Right lobe of liver (tissue), 6 donors: ENCODE measurements around the gene UGP2. TPM values are rescaled to one million over a fixed set of nuclear protein-coding genes. Genes with fewer than 3 reads are reported as not detected.
"Not testable (repeated sequence)": the region's sequence is repeated elsewhere in the genome, so short reads cannot be mapped to it uniquely, and the experiment has no call there.

Source experiments
- ATAC-seq, 4 donors: fragments of 200-7000 bp; cut with Tn5 transposase; one replicate each; pipeline ENCODE4 v1.9.1; 2020; ENCODE audit warnings: mild to moderate bottlenecking in 4 of 4, moderate library complexity in 4 of 4
- DNase-seq, 3 donors: peaks; one replicate each; pipeline ENCODE4 v3.0.0-alpha.2; 2020
- H3K27ac ChIP-seq, 3 donors: fragments of 200-600 bp; one replicate each; pipeline ENCODE4 v1.8.0; 2022
- H3K27me3 ChIP-seq, 2 donors: fragments of 200-600 bp; one replicate each; pipeline ENCODE4 v1.8.0; 2022
- H3K36me3 ChIP-seq, 4 donors: fragments of 200-600 bp; sonication (generic) in 1 of 4; one replicate each; pipeline versions ENCODE4 v1.5.1 to v1.8.0; 2017 to 2022; ENCODE audit warnings: control low read depth in 1 of 4
- H3K4me1 ChIP-seq, 4 donors: fragments of 200-600 bp; sonication (generic) in 1 of 4; one replicate each; pipeline versions ENCODE4 v1.5.1 to v1.8.0; 2017 to 2022; ENCODE audit warnings: control low read depth in 1 of 4
- H3K4me3 ChIP-seq, 3 donors: fragments of 200-600 bp; one replicate each; pipeline ENCODE4 v1.8.0; 2022
- H3K9me3 ChIP-seq, 4 donors: fragments of 200-600 bp; sonication (generic) in 1 of 4; one replicate each; pipeline versions ENCODE4 v1.5.1 to v1.8.0; 2017 to 2022; ENCODE audit warnings: control low read depth in 1 of 4
- POLR2A ChIP-seq: fragments of 450-650 bp; IDR thresholded peaks from one replicate; pipeline ENCODE4 v1.6.1; 2017; ENCODE audit warnings: antibody characterized with exemption, mild to moderate bottlenecking
- WGBS: methylation state at CpG from one replicate; pipeline ENCODE4 v1.1.6; 2018; ENCODE audit warnings: low coverage, low lambda C conversion rate; ENCODE audit not compliant: insufficient coverage; ENCODE audit errors: missing lambda C conversion rate; 5-methylcytosine and 5-hydroxymethylcytosine counted together
- intact Hi-C, 2 donors: fragments of 100-400 bp; cut with DNase I; formaldehyde crosslinking; loops; one replicate each; pipeline versions ENCODE4 v1.11.2 to v1.14.1; 2022
- small RNA-seq, 2 experiments: library from RNA; depleted of rRNA; stranded (forward); fragments of <200 nt; gene quantifications; one replicate each; pipeline ENCODE3, GENCODE V24; 2016
- total RNA-seq, 6 experiments: library from RNA; depleted of rRNA in 2 of 6; stranded (reverse); fragments of >200 nt in 2 of 6; fragmentation: NEBNext Ultra II Directional in 3 of 6; extraction: Animal tissue kit (Norgen Biotek cat#: 25700) in 3 of 6; gene quantifications; one replicate each; pipeline versions ENCODE4 v1.1.0 to v1.2.4, GENCODE V29; 2016 to 2023
- TF ChIP-seq, protein P1 (sequence below), 4 donors: fragments of 200-600 bp in 3 of 4; fragments of 450-650 bp in 1 of 4; IDR thresholded peaks; one replicate each; pipeline versions ENCODE4 v1.5.1 to v1.8.0; 2016 to 2022; ENCODE audit warnings: antibody characterized with exemption in 4 of 4, mild to moderate bottlenecking in 2 of 4
- donor health status: DM: no; HTN: yes; CAD: no.
- donor health status: DM: no; HTN: no; CAD: no.
- donor health status: DM: no; HTN: no; CAD: no.
- donor health status: DM: no; HTN: yes; CAD: no.
- donor health status: DM: no; HTN: yes; CAD: no.

Gene UGP2
- total RNA-seq, 6 experiments from 2014 or later, result 276 to 691 (median 425) TPM

DNA sequence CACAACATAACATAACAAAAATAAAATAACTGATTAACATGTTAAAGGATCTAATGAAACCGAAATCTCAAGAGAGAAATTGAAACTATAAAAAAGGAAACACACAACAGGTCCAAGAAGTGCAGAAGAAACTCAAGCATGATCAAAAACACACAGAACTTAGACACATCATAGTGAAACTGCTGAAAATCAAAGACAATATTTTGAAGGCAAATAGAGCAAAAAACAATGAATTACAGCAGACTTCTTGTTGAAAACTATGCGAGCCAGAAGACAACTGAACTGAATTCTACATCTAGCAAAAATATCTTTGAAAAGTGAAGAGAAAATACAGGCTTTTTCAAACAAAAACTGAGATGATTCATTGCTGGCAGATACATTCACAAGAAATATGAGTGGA is 61.3 kb downstream of the UGP2 start:
- 100% methylated on average over 2 of the region's 2 CpGs for WGBS
- Histone ChIP-seq H3K27ac (no peak overlapping the region), H3K4me1 (no peaks in the 10 kb centered on the region), H3K36me3 (peaks cover 0 to 15% (median 10%) of the 10 kb centered on the region in 4 donors), H3K9me3 (no peaks in the 10 kb centered on the region), H3K4me3 (no peak overlapping the region), H3K27me3 (no peaks in the 10 kb centered on the region)
- no peak for ATAC-seq
- intact Hi-C loops, result no loop called here
- TF ChIP-seq, protein P1, sequence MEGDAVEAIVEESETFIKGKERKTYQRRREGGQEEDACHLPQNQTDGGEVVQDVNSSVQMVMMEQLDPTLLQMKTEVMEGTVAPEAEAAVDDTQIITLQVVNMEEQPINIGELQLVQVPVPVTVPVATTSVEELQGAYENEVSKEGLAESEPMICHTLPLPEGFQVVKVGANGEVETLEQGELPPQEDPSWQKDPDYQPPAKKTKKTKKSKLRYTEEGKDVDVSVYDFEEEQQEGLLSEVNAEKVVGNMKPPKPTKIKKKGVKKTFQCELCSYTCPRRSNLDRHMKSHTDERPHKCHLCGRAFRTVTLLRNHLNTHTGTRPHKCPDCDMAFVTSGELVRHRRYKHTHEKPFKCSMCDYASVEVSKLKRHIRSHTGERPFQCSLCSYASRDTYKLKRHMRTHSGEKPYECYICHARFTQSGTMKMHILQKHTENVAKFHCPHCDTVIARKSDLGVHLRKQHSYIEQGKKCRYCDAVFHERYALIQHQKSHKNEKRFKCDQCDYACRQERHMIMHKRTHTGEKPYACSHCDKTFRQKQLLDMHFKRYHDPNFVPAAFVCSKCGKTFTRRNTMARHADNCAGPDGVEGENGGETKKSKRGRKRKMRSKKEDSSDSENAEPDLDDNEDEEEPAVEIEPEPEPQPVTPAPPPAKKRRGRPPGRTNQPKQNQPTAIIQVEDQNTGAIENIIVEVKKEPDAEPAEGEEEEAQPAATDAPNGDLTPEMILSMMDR (IDR thresholded peaks at IDR 0.05), result no peak
- TF ChIP-seq POLR2A, result no peak
- no peak for DNase-seq

DNA sequence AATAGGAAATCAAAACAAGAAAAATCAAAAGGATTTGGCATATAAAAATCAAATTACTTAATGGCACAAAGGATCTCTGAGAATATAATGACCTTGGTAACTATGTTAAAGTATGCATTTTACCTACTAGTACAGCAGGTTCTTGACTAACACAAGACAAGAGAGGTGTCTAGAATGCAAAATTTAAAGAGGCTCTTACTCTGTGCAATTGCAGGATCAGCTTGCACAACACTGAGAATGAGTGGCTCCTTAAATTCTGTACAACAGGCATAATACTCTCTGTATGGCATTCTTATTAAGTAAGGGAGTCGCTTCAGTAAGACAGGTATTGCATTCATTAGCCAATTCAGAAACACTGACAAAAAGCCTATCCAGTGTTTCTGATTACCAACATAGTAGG is 72.6 kb downstream of the UGP2 start:
- Histone ChIP-seq H3K36me3 (peaks cover 0 to 39% (median 19%) of the 10 kb centered on the region in 4 donors), H3K4me1 (no peaks in the 10 kb centered on the region), H3K9me3 (no peaks in the 10 kb centered on the region), H3K4me3 (no peak overlapping the region), H3K27ac (no peak overlapping the region), H3K27me3 (no peaks in the 10 kb centered on the region)
- DNase-seq (no peak), ATAC-seq (no peak)
- 100% methylated on average over 1 of the region's 1 CpG for WGBS
- TF ChIP-seq, protein P1 (IDR thresholded peaks at IDR 0.05), result no peak
- TF ChIP-seq POLR2A, result no peak
- intact Hi-C loops, result no loop called here

- H3K27ac ChIP-seq, result no peak overlapping the region
- 100% methylated on average over 1 of the region's 7 CpGs for WGBS
- H3K9me3 ChIP-seq, result no peaks in the 10 kb centered on the region
- intact Hi-C loops, result no loop called here
- no peaks in the 10 kb centered on the region for H3K4me1 ChIP-seq
- DNase-seq (no peak), ATAC-seq (no peak)
- no peak for TF ChIP-seq POLR2A
- TF ChIP-seq, protein P1 (IDR thresholded peaks at IDR 0.05), result no peak
- H3K4me3 ChIP-seq, result no peak overlapping the region
- H3K27me3 ChIP-seq, result no peaks in the 10 kb centered on the region
- H3K36me3 ChIP-seq, result peaks cover 0 to 6% (median 2%) of the 10 kb centered on the region in 4 donors
These were observed 85.1 kb downstream of the UGP2 start for GRCh38 chr2:63926815-63927214.

DNA sequence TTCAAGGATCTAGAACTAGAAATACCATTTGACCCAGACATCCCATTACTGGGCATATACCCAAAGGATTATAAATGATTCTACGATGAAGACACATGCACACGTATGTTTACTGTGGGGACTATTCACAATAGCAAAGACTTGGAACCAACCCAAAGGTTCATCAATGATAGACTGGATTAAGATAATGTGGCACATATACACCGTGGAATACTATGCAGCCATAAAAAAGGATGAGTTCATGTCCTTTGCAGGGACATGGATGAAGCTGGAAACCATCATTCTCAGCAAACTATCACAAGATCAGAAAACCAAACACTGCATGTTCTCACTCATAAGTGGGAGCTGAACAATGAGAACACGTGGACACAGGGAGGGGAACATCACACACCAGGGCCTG is 90.4 kb downstream of the UGP2 start:
- intact Hi-C loops, H3K4me3 ChIP-seq, ATAC-seq, DNase-seq, H3K4me1 ChIP-seq, H3K9me3 ChIP-seq, H3K27me3 ChIP-seq, H3K27ac ChIP-seq: not testable (repeated sequence)
- H3K36me3 ChIP-seq, result peaks cover 0 to 10% (median 0%) of the 10 kb centered on the region in 4 donors
- 95% methylated on average over 2 of the region's 4 CpGs for WGBS

Small RNAs within 50 kb of the gene (small RNA-seq; reads per million reads assigned to genes)
- gene RF01293, result 0 reads per million in 2 experiments

Other genes with a start within 250 kb of the UGP2 start
- 10 to 100 TPM; 11.6 to 12.5 (median 12.2) TPM for gene VPS54, start 177.5 kb downstream of the UGP2 start, total RNA-seq